ENCODE data around the gene PER2.

- no peak for TF ChIP-seq CTCF (conservative IDR thresholded peaks at IDR 0.05; ENCODE audit: low read depth, low read length)
- TF ChIP-seq RAD21 (IDR thresholded peaks at IDR 0.05; ENCODE audit: low read length): no peak
- TF ChIP-seq POLR2A (IDR thresholded peaks at IDR 0.05; ENCODE audit: low read depth, low read length): no peak
- TF ChIP-seq MAZ (IDR thresholded peaks at IDR 0.05; ENCODE audit: borderline replicate concordance, low read depth, low read length): peak; percentile 94; the same call in 1 of the 2 replicates
- TF ChIP-seq RCOR1 (IDR thresholded peaks at IDR 0.05; ENCODE audit: insufficient replicate concordance, low read length): no peak
- TF ChIP-seq CEBPB (IDR thresholded peaks at IDR 0.05; ENCODE audit: low read depth, low read length): no peak
Observed at GRCh38 chr2:238320246-238320647, 31.8 kb upstream of the PER2 start, which contains the start of gene TRAF3IP1.

All from IMR-90 (cell line).